Cardiac muscle cell (in vitro differentiated cells and primary cell): ENCODE measurements around the gene NCKIPSD. TPM values are rescaled to one million over a fixed set of nuclear protein-coding genes. Genes with fewer than 3 reads are reported as not detected.
A peak's percentile ranks its signal among the peaks of the same experiment; 100 is the strongest.

ENCODE experiments used
- DNase-seq, 2 donors: peaks; one replicate each; pipeline versions ENCODE4 v3.0.0 to v3.0.0-alpha.2; 2010 to 2017; ENCODE audit warnings: low read depth in 1 of 2, low spot score in 1 of 2
- H3K27ac ChIP-seq: fragments of 200-600 bp; sonication (generic); 2 replicates; pipeline ENCODE4 v1.5.1; 2016
- H3K27me3 ChIP-seq: fragments of 200-600 bp; sonication (generic); 2 replicates; pipeline ENCODE4 v1.6.0; 2016; ENCODE audit warnings: control low read depth
- H3K36me3 ChIP-seq: fragments of 200-600 bp; sonication (generic); 2 replicates; pipeline ENCODE4 v1.5.1; 2016; ENCODE audit warnings: control low read depth
- H3K4me1 ChIP-seq: fragments of 200-600 bp; sonication (generic); 2 replicates; pipeline ENCODE4 v1.8.1; 2017; ENCODE audit warnings: low read depth, mild to moderate bottlenecking, mixed run types
- H3K4me3 ChIP-seq: fragments of 200-600 bp; sonication (generic); 2 replicates; pipeline ENCODE4 v1.5.1; 2016; ENCODE audit warnings: mild to moderate bottlenecking
- H3K9me3 ChIP-seq: fragments of 200-600 bp; sonication (generic); 2 replicates; pipeline ENCODE4 v1.5.1; 2017; ENCODE audit warnings: low read depth, mild to moderate bottlenecking, control low read depth
- polyA plus RNA-seq: library from polyadenylated mRNA; unstranded; fragments of >200 nt; fragmentation: Nextera tagmentation; extraction: Ambion mirVana; gene quantifications from 2 replicates; pipeline ENCODE4 v1.2.1, GENCODE V29; 2016
- total RNA-seq: library from RNA; depleted of rRNA; stranded (reverse); fragments of >200 nt; gene quantifications from 2 replicates; pipeline ENCODE4 v1.2.3, GENCODE V29; 2016
- TF ChIP-seq, protein P1 (sequence below): IDR thresholded peaks from 2 replicates; pipeline ENCODE4 v1.5.1; 2012; ENCODE audit warnings: low read depth, mild to moderate bottlenecking, low read length

The NCKIPSD gene
- total and polyA plus RNA-seq, 2 experiments from 2014 or later, result 51.7 to 68.7 TPM

DNA sequence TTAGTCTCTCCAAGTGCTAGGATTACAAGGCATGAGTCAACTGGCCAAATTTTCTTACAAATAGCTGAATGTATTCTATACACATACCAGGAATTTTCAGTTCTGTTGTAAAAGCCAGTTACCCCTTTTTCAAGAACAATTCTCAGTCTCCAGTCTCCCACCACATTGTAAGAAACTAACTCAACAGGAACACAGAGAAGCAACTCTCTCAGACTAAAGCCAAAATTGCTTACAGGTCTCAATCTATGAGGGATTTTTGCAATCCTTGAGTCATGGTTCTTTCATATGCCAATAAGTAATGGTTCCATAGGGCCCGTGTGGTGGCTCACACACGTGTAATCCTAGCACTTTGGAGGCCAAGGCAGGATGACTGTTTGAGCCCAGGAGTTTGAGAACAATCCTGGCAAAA lies 22.8 kb upstream of the NCKIPSD start:
- peak in 1 of 2 donors; percentile 20 for DNase-seq
- TF ChIP-seq, protein P1, sequence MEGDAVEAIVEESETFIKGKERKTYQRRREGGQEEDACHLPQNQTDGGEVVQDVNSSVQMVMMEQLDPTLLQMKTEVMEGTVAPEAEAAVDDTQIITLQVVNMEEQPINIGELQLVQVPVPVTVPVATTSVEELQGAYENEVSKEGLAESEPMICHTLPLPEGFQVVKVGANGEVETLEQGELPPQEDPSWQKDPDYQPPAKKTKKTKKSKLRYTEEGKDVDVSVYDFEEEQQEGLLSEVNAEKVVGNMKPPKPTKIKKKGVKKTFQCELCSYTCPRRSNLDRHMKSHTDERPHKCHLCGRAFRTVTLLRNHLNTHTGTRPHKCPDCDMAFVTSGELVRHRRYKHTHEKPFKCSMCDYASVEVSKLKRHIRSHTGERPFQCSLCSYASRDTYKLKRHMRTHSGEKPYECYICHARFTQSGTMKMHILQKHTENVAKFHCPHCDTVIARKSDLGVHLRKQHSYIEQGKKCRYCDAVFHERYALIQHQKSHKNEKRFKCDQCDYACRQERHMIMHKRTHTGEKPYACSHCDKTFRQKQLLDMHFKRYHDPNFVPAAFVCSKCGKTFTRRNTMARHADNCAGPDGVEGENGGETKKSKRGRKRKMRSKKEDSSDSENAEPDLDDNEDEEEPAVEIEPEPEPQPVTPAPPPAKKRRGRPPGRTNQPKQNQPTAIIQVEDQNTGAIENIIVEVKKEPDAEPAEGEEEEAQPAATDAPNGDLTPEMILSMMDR, result no peak
- no peaks in the 10 kb centered on the region for H3K27me3 ChIP-seq
- H3K4me1 ChIP-seq, result no peaks in the 10 kb centered on the region
- no peak overlapping the region for H3K4me3 ChIP-seq
- H3K9me3 ChIP-seq, result no peaks in the 10 kb centered on the region
- peak overlapping the region; percentile 36 for H3K27ac ChIP-seq
- peaks cover 22% of the 10 kb centered on the region for H3K36me3 ChIP-seq

DNA sequence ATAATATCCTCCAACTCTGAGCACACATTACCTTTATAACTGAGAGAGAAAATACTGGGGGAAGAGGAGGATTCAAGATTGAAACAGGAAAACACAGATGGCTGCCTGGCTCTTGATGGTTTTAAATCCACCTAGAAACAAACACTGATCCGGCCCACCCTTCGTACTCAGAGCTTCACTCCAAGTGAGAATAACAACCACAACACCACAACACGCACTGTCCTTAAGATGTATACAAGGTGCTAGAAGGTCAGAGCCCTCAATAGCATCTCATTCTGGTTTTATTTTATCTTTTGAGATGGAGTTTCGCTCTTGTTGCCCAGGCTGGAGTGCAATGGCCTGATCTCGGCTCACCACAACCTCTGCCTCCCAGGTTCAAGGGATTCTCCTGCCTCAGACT lies 21.4 kb upstream of the NCKIPSD start:
- H3K4me3 ChIP-seq, result no peak overlapping the region
- TF ChIP-seq, protein P1, result no peak
- peaks cover 18% of the 10 kb centered on the region for H3K36me3 ChIP-seq
- no peak for DNase-seq
- no peaks in the 10 kb centered on the region for H3K4me1 ChIP-seq
- no peaks in the 10 kb centered on the region for H3K9me3 ChIP-seq
- no peak overlapping the region for H3K27ac ChIP-seq
- H3K27me3 ChIP-seq, result no peaks in the 10 kb centered on the region

DNA sequence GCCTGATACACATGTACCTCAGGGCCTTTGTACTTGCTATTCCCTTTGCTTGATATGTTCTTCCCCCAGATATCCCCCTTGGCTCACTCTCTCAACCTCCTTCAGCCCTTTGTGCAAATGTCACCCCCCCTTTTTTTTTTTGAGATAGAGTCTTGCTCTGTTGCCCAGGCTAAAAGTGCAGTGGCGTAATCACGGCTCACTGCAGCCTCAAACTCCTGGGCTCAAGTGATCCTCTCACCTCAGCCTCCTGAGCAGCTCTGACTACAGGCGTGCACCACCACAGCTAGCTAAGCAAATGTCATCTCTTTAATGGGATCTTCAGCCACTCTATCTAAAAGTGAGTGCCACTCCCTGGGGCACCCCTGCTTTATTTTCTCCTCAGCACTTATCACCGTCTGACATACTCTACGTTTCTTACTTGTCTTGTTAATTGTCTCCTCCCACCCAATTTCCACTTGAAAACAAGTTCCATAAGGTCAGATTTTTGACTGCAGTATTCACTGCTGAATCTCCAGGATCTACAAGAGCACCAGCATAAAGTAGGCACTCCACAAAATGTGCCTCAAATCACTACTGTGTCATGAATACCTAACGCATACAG lies 16.7 kb upstream of the NCKIPSD start:
- no peak for DNase-seq
- TF ChIP-seq, protein P1, result no peak
- H3K4me1 ChIP-seq, result peaks cover 3% of the 10 kb centered on the region
- no peak overlapping the region for H3K4me3 ChIP-seq
- H3K27ac ChIP-seq, result peak overlapping the region; percentile 61
- no peaks in the 10 kb centered on the region for H3K27me3 ChIP-seq
- peaks cover 10% of the 10 kb centered on the region for H3K36me3 ChIP-seq
- no peaks in the 10 kb centered on the region for H3K9me3 ChIP-seq

DNA sequence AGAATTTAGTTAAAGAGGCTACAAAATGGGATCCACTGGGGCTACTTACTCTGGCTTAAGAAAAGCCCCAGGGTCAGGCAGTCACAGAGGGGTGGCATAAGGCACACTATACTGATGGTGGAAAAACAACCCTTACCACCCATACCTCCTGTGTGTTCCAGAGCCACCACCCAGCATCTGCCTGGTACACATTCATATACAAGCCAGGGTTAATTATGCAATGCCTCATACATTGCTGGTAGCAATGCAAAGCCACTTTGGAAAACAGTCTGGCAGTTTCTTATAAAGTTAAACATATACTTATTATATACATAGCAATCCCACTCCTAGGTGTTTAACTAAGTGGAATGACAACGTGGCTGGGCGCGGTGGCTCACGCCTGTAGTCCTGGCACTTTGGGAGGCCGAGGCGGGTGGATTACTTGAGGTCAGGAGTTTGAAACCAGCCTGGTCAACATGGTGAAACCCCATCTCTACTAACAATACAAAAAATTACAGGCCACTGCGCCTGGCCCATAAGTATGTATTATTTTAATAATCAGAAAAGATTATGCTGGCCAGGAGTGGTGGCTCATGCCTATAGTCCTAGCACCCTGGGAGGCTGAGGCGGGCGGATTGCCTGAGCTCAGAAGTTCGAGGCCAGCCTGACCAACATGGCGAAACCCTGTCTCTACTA lies 15.2 kb upstream of the NCKIPSD start:
- Histone ChIP-seq H3K9me3 (no peaks in the 10 kb centered on the region), H3K27me3 (no peaks in the 10 kb centered on the region), H3K36me3 (peaks cover 5% of the 10 kb centered on the region), H3K27ac (peak overlapping the region; percentile 43), H3K4me3 (no peak overlapping the region), H3K4me1 (peaks cover 3% of the 10 kb centered on the region)
- TF ChIP-seq, protein P1, result no peak
- DNase-seq, result no peak

DNA sequence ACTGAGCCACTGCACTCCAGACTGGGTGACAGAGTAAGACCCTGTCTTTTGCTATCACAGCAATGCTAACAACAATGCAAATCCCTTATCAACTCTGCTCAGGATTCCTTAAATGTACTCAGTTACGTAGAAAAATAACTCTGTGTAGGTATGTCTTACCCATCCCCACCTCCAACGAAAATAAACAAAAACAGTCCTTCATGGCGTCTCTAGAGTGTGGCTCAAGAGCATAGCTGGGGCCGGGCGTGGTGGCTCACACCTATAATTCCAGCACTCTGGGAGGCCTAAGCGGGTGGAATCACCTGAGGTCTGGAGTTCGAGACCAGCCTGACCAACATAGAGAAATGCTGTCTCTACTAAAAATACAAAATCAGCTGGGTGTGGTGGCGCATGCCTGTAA lies 13.2 kb upstream of the NCKIPSD start:
- Histone ChIP-seq H3K4me1 (peaks cover 3% of the 10 kb centered on the region), H3K36me3 (peaks cover 20% of the 10 kb centered on the region), H3K27ac (no peak overlapping the region), H3K27me3 (no peaks in the 10 kb centered on the region), H3K4me3 (no peak overlapping the region), H3K9me3 (no peaks in the 10 kb centered on the region)
- TF ChIP-seq, protein P1, result no peak
- DNase-seq, result no peak
